HCT116 (cell line): ENCODE data around the gene ZNF784.

Experiments used
- CTCF ChIP-seq, 3 experiments: fragments of 200-600 bp in 1 of 3; sonication (generic) in 1 of 3; IDR thresholded peaks in 2 of 3; conservative IDR thresholded peaks in 1 of 3; 2 replicates each; pipeline ENCODE4 v1.5.1; 2012 to 2017; ENCODE audit warnings: low read depth in 2 of 3, low read length in 2 of 3, antibody characterized with exemption in 1 of 3, borderline replicate concordance in 1 of 3, control low read depth in 1 of 3, mild to moderate bottlenecking in 1 of 3, mixed read lengths in 1 of 3, mixed run types in 1 of 3, moderate library complexity in 1 of 3; ENCODE audit not compliant: insufficient read depth in 1 of 3
- EZH2 ChIP-seq: fragments of 200-600 bp; sonication (generic); IDR thresholded peaks from 2 replicates; pipeline ENCODE4 v1.6.1; 2017; ENCODE audit warnings: antibody characterized with exemption, mixed run types
- POLR2A ChIP-seq: IDR thresholded peaks from 2 replicates; pipeline ENCODE4 v1.7.0; 2011; ENCODE audit warnings: borderline replicate concordance; ENCODE audit not compliant: insufficient read depth, insufficient read length; ENCODE audit errors: extremely low read depth
- POLR2AphosphoS5 ChIP-seq: IDR thresholded peaks from 2 replicates; pipeline ENCODE4 v1.6.1; 2011; ENCODE audit warnings: mild to moderate bottlenecking, low read depth, low read length, moderate library complexity
- RAD21 ChIP-seq: IDR thresholded peaks from 2 replicates; pipeline ENCODE4 v1.6.1; 2012; ENCODE audit warnings: low read depth, mild to moderate bottlenecking
- REST ChIP-seq: IDR thresholded peaks from 2 replicates; pipeline ENCODE4 v1.6.1; 2012; ENCODE audit warnings: low read depth
- ZFX ChIP-seq: fragments of 450-650 bp; IDR thresholded peaks from 2 replicates; pipeline ENCODE4 v1.6.1; 2017

GRCh38 chr19:55614711-55615542, 9.4 kb downstream of the ZNF784 start:
- TF ChIP-seq CTCF (IDR thresholded peaks at IDR 0.05 in 2 of 3, conservative IDR thresholded peaks at IDR 0.05 in 1 of 3; ENCODE audit: borderline replicate concordance in 1 of 3, insufficient read depth in 1 of 3, low read depth in 2 of 3, low read length in 2 of 3) (no peak), REST (no peak), POLR2A (no peak), ZFX (no peak), POLR2AphosphoS5 (no peak), EZH2 (no peak), RAD21 (no peak)
